ENCODE results near the gene CCDC82. TPM values are rescaled to one million over a fixed set of nuclear protein-coding genes. Genes with fewer than 3 reads are reported as not detected.

Gene CCDC82
- total RNA-seq, 4 donors from 2014 or later, result 12.5 to 31.9 (median 14.3) TPM

GRCh38 chr11:96307776-96308140 lies 82.0 kb downstream of the CCDC82 start:
- H3K36me3 ChIP-seq, result no peaks in the 10 kb centered on the region
- H3K27me3 ChIP-seq, result no peaks in the 10 kb centered on the region
- TF ChIP-seq EP300 (IDR thresholded peaks at IDR 0.05), result no peak
- TF ChIP-seq POLR2AphosphoS5 (IDR thresholded peaks at IDR 0.05), result no peak
- no peak for TF ChIP-seq CTCF (IDR thresholded peaks at IDR 0.05)
- TF ChIP-seq POLR2A (IDR thresholded peaks at IDR 0.05), result no peak
- H3K9me3 ChIP-seq, result no peaks in the 10 kb centered on the region
- H3K4me3 ChIP-seq, result peak overlapping the region; percentile 32
- WGBS, result 45% methylated on average over 3 of the region's 3 CpGs
- H3K27ac ChIP-seq, result peak overlapping the region; percentile 88
- DNase-seq (ENCODE audit: low spot score in 2 of 2), result no peak
- H3K4me1 ChIP-seq, result peaks cover 79% of the 10 kb centered on the region

GRCh38 chr11:96306933-96307775 lies 82.6 kb downstream of the CCDC82 start:
- no peak for TF ChIP-seq POLR2A (IDR thresholded peaks at IDR 0.05)
- TF ChIP-seq POLR2AphosphoS5 (IDR thresholded peaks at IDR 0.05), result peak in 1 of 3 donors; percentile 50
- H3K4me1 ChIP-seq, result peaks cover 84% of the 10 kb centered on the region
- no peaks in the 10 kb centered on the region for H3K9me3 ChIP-seq
- WGBS, result 12% methylated on average over 10 of the region's 10 CpGs
- H3K27me3 ChIP-seq, result no peaks in the 10 kb centered on the region
- peak overlapping the region; percentile 88 for H3K27ac ChIP-seq
- H3K36me3 ChIP-seq, result no peaks in the 10 kb centered on the region
- peak; percentile 89 to 94 for DNase-seq (ENCODE audit: low spot score in 2 of 2)
- H3K4me3 ChIP-seq, result peak overlapping the region; percentile 32

GRCh38 chr11:96306600-96306932 lies 83.1 kb downstream of the CCDC82 start:
- Histone ChIP-seq H3K4me3 (peak overlapping the region; percentile 32), H3K4me1 (peaks cover 81% of the 10 kb centered on the region), H3K9me3 (no peaks in the 10 kb centered on the region), H3K27me3 (no peaks in the 10 kb centered on the region), H3K27ac (peak overlapping the region; percentile 88), H3K36me3 (no peaks in the 10 kb centered on the region)
- no peak for DNase-seq (ENCODE audit: low spot score in 2 of 2)
- 15% methylated on average over 3 of the region's 3 CpGs for WGBS
- TF ChIP-seq EP300 (IDR thresholded peaks at IDR 0.05) (no peak), POLR2A (IDR thresholded peaks at IDR 0.05) (no peak)

GRCh38 chr11:96306071-96306470 lies 83.6 kb downstream of the CCDC82 start:
- peak overlapping the region; percentile 88 for H3K27ac ChIP-seq
- DNase-seq (ENCODE audit: low spot score in 2 of 2), result no peak
- no peaks in the 10 kb centered on the region for H3K36me3 ChIP-seq
- peaks cover 76% of the 10 kb centered on the region for H3K4me1 ChIP-seq
- TF ChIP-seq CTCF (IDR thresholded peaks at IDR 0.05), result no peak
- no peak for TF ChIP-seq POLR2A (IDR thresholded peaks at IDR 0.05)
- no peak for TF ChIP-seq POLR2AphosphoS5 (IDR thresholded peaks at IDR 0.05)
- TF ChIP-seq EP300 (IDR thresholded peaks at IDR 0.05), result no peak
- WGBS, result 80% methylated on average over 1 of the region's 1 CpG
- H3K9me3 ChIP-seq, result no peaks in the 10 kb centered on the region
- no peaks in the 10 kb centered on the region for H3K27me3 ChIP-seq
- peak overlapping the region; percentile 32 for H3K4me3 ChIP-seq

- no peak for TF ChIP-seq POLR2AphosphoS5 (IDR thresholded peaks at IDR 0.05)
- no peak for TF ChIP-seq CTCF (IDR thresholded peaks at IDR 0.05)
- TF ChIP-seq EP300 (IDR thresholded peaks at IDR 0.05), result no peak
- no peak for TF ChIP-seq POLR2A (IDR thresholded peaks at IDR 0.05)
- H3K4me3 ChIP-seq, result no peak overlapping the region
- no peak for DNase-seq (ENCODE audit: low spot score in 2 of 2)
- no peak overlapping the region for H3K27ac ChIP-seq
- no peaks in the 10 kb centered on the region for H3K27me3 ChIP-seq
- 90% methylated on average over 3 of the region's 3 CpGs for WGBS
- H3K9me3 ChIP-seq, result no peaks in the 10 kb centered on the region
- no peaks in the 10 kb centered on the region for H3K36me3 ChIP-seq
- peaks cover 74% of the 10 kb centered on the region for H3K4me1 ChIP-seq
Observed at GRCh38 chr11:96303980-96304379, 85.7 kb downstream of the CCDC82 start.

- WGBS, result 29% methylated on average over 1 of the region's 1 CpG
- H3K4me1 ChIP-seq, result peaks cover 65% of the 10 kb centered on the region
- no peaks in the 10 kb centered on the region for H3K36me3 ChIP-seq
- no peak for DNase-seq (ENCODE audit: low spot score in 2 of 2)
- TF ChIP-seq POLR2AphosphoS5 (IDR thresholded peaks at IDR 0.05) (no peak), POLR2A (IDR thresholded peaks at IDR 0.05) (no peak), EP300 (IDR thresholded peaks at IDR 0.05) (no peak), CTCF (IDR thresholded peaks at IDR 0.05) (no peak)
- no peak overlapping the region for H3K4me3 ChIP-seq
- no peak overlapping the region for H3K27ac ChIP-seq
- H3K9me3 ChIP-seq, result no peaks in the 10 kb centered on the region
- H3K27me3 ChIP-seq, result no peaks in the 10 kb centered on the region
Observed at GRCh38 chr11:96303064-96303463, 86.6 kb downstream of the CCDC82 start.

Other genes with a start within 250 kb of the CCDC82 start
- 10 to 100 TPM; 24.9 to 44.4 (median 30.9) TPM for gene MAML2, start 46.7 kb downstream of the CCDC82 start, total RNA-seq
- gene JRKL, start 101 bp upstream of the CCDC82 start, total RNA-seq, result 1 to 10 TPM; 5.2 to 6.4 (median 5.9) TPM

Measured in suprapubic skin (tissue), 4 donors.